Heart left ventricle (tissue), 16 donors: Measurements from ENCODE around the gene NR1I3. TPM values are rescaled to one million over a fixed set of nuclear protein-coding genes. Genes with fewer than 3 reads are reported as not detected.

ENCODE experiments used
- ATAC-seq, 4 donors: fragments of 200-7000 bp; cut with Tn5 transposase; one replicate each; pipeline ENCODE4 v1.9.1; 2020 to 2022; ENCODE audit warnings: moderate library complexity in 4 of 4, mild to moderate bottlenecking in 3 of 4, moderate number of reproducible peaks in 1 of 4
- DNase-seq, 5 donors: peaks; one replicate each; pipeline ENCODE4 v3.0.0-alpha.2; 2020
- H3K27ac ChIP-seq, 12 donors: fragments of 200-600 bp; sonication (generic) in 4 of 12; one replicate each; pipeline versions ENCODE4 v1.5.0 to v1.8.0; 2016 to 2022; ENCODE audit warnings: mild to moderate bottlenecking in 2 of 12
- H3K27me3 ChIP-seq, 9 donors: fragments of 200-600 bp; sonication (generic) in 2 of 9; one replicate each; pipeline versions ENCODE4 v1.5.1 to v1.8.0; 2016 to 2022; ENCODE audit warnings: mild to moderate bottlenecking in 3 of 9
- H3K36me3 ChIP-seq, 9 donors: fragments of 200-600 bp; sonication (generic) in 2 of 9; one replicate each; pipeline versions ENCODE4 v1.5.0 to v1.8.0; 2018 to 2022; ENCODE audit warnings: mild to moderate bottlenecking in 2 of 9
- H3K4me1 ChIP-seq, 12 donors: fragments of 200-600 bp; sonication (generic) in 4 of 12; one replicate each; pipeline versions ENCODE4 v1.5.0 to v1.8.0; 2016 to 2022; ENCODE audit warnings: mild to moderate bottlenecking in 3 of 12
- H3K4me3 ChIP-seq, 12 donors: fragments of 200-600 bp; sonication (generic) in 4 of 12; one replicate each; pipeline versions ENCODE4 v1.5.0 to v1.8.0; 2017 to 2022; ENCODE audit warnings: mild to moderate bottlenecking in 9 of 12, moderate library complexity in 4 of 12
- H3K9me3 ChIP-seq, 12 donors: fragments of 200-600 bp; sonication (generic) in 4 of 12; one replicate each; pipeline versions ENCODE4 v1.5.0 to v1.8.0; 2016 to 2022; ENCODE audit warnings: mild to moderate bottlenecking in 1 of 12
- CTCF ChIP-seq, 12 donors: fragments of 200-600 bp; sonication (generic) in 4 of 12; IDR thresholded peaks; one replicate each; pipeline versions ENCODE4 v1.5.0 to v1.8.0; 2018 to 2022; ENCODE audit warnings: antibody characterized with exemption in 12 of 12, mild to moderate bottlenecking in 5 of 12
- POLR2A ChIP-seq, 2 donors: fragments of 450-650 bp; IDR thresholded peaks; one replicate each; pipeline ENCODE4 v1.6.1; 2017; ENCODE audit warnings: antibody characterized with exemption in 2 of 2, mild to moderate bottlenecking in 2 of 2, moderate library complexity in 2 of 2
- WGBS, 4 donors: extraction: QIAGEN DNeasy Blood & Tissue Kit in 2 of 4; methylation state at CpG; one replicate each; pipeline versions ENCODE4 v1.1.5 to v1.1.7; 2013 to 2018; 5-methylcytosine and 5-hydroxymethylcytosine counted together
- intact Hi-C, 10 donors: fragments of 100-400 bp; cut with DNase I; formaldehyde crosslinking; loops; one replicate each; pipeline versions ENCODE4 v1.11.1 to v1.14.2; 2022
- polyA plus RNA-seq, 2 donors: library from polyadenylated mRNA; stranded (reverse); fragments of 200-250 nt; gene quantifications; one replicate each; pipeline ENCODE4 v1.2.3, GENCODE V29; 2013
- total RNA-seq, 9 donors: library from RNA; depleted of rRNA in 2 of 9; stranded (reverse); fragments of >200 nt in 2 of 9; fragmentation: NEBNext Ultra II Directional in 3 of 9; extraction: Animal tissue kit (Norgen Biotek cat#: 25700) in 3 of 9; gene quantifications; one replicate each; pipeline versions ENCODE4 v1.1.0 to v1.2.4, GENCODE V29; 2016 to 2023
- donor health status: ischemic (EF 13 %, LVEDD 7.1; RV severe dilation, severe dysfunction).
- donor health status: healthy with polysubstance abuse.
- donor health status: DM: no; HTN: yes; CAD: no.
- donor health status: DM: no; HTN: no; CAD: no.
- donor health status: ischemic (EF 25% LVEDD 6.9; RV normal size, moderate dysfunction).
- donor health status: ischemic (EF 25% LVEDD 5.7; RV mildly dilated, moderate dysfunction).
- donor health status: healthy.
- donor health status: DM: yes; HTN: yes; CAD: no.
- donor health status: ischemic (EF 35%, LVEDD 5.7; RV mildly dilated, moderate dysfunction).
- donor health status: nonischemic (EF 11% LVEDD 7.7; RV severe dilation, severe dysfunction).
- donor health status: DM: yes; HTN: yes; CAD: no.
- donor health status: PGD.
- donor health status: ischemic (EF 29% LVEDD 5.4; RV normal size, mild dysfunction).
- donor health status: nonischemic (EF 23%, LVEDD 6.1; RV moderate dilation, normal function).

The NR1I3 gene
- total and polyA plus RNA-seq, 11 donors, result 0.23 TPM; not detected in 10

GRCh38 chr1:161266836-161267235, 28.8 kb upstream of the NR1I3 start:
- H3K27ac ChIP-seq, result no peak overlapping the region
- 38 to 53% (median 47%) methylated on average over 2 of the region's 2 CpGs for WGBS, 4 donors
- H3K9me3 ChIP-seq, result no peaks in the 10 kb centered on the region
- ATAC-seq, result no peak
- DNase-seq, result no peak
- H3K36me3 ChIP-seq, result no peaks in the 10 kb centered on the region
- peaks cover 0 to 14% (median 4%) of the 10 kb centered on the region in 12 donors for H3K4me1 ChIP-seq
- TF ChIP-seq POLR2A (IDR thresholded peaks at IDR 0.05), result no peak
- TF ChIP-seq CTCF (IDR thresholded peaks at IDR 0.05), result no peak
- intact Hi-C loops, result no loop called here
- H3K4me3 ChIP-seq, result no peak overlapping the region
- peaks cover 0 to under 1% (median 0%) of the 10 kb centered on the region in 9 donors for H3K27me3 ChIP-seq

- H3K4me1 ChIP-seq, result peaks cover 0 to 14% (median 4%) of the 10 kb centered on the region in 12 donors
- H3K4me3 ChIP-seq, result no peak overlapping the region
- no peaks in the 10 kb centered on the region for H3K9me3 ChIP-seq
- no peak overlapping the region for H3K27ac ChIP-seq
- TF ChIP-seq POLR2A (IDR thresholded peaks at IDR 0.05), result no peak
- no peak for TF ChIP-seq CTCF (IDR thresholded peaks at IDR 0.05)
- peaks cover 0 to 6% (median 0%) of the 10 kb centered on the region in 9 donors for H3K27me3 ChIP-seq
- ATAC-seq (peak in 1 of 4 donors; percentile 33), DNase-seq (no peak)
- H3K36me3 ChIP-seq, result no peaks in the 10 kb centered on the region
- intact Hi-C loops, result no loop called here
- WGBS, 4 donors, result 50 to 71% (median 58%) methylated on average over 3 of the region's 3 CpGs
These were observed 28.2 kb upstream of the NR1I3 start for GRCh38 chr1:161266202-161266601.

GRCh38 chr1:161265305-161265704, 27.3 kb upstream of the NR1I3 start:
- 84 to 89% (median 86%) methylated on average over 5 of the region's 5 CpGs for WGBS, 4 donors
- peaks cover 0 to 14% (median 4%) of the 10 kb centered on the region in 12 donors for H3K4me1 ChIP-seq
- no peak for TF ChIP-seq POLR2A (IDR thresholded peaks at IDR 0.05)
- no peak for TF ChIP-seq CTCF (IDR thresholded peaks at IDR 0.05)
- intact Hi-C loops, result no loop called here
- peaks cover 0 to 14% (median 3%) of the 10 kb centered on the region in 9 donors for H3K27me3 ChIP-seq
- H3K9me3 ChIP-seq, result no peaks in the 10 kb centered on the region
- DNase-seq (no peak), ATAC-seq (no peak)
- no peak overlapping the region for H3K4me3 ChIP-seq
- H3K27ac ChIP-seq, result no peak overlapping the region
- H3K36me3 ChIP-seq, result no peaks in the 10 kb centered on the region

- H3K27ac ChIP-seq, result no peak overlapping the region
- peaks cover 0 to 12% (median 9%) of the 10 kb centered on the region in 12 donors for H3K9me3 ChIP-seq
- 78 to 82% (median 80%) methylated on average over 12 of the region's 12 CpGs for WGBS, 4 donors
- peaks cover 0 to 13% (median 8%) of the 10 kb centered on the region in 12 donors for H3K4me1 ChIP-seq
- DNase-seq (no peak), ATAC-seq (no peak)
- TF ChIP-seq CTCF (IDR thresholded peaks at IDR 0.05) (no peak), POLR2A (IDR thresholded peaks at IDR 0.05) (no peak)
- H3K36me3 ChIP-seq, result no peaks in the 10 kb centered on the region
- peaks cover 13 to 44% (median 33%) of the 10 kb centered on the region in 9 donors for H3K27me3 ChIP-seq
- intact Hi-C loops, result no loop called here
- no peak overlapping the region for H3K4me3 ChIP-seq
These were observed 23.5 kb upstream of the NR1I3 start for GRCh38 chr1:161261261-161262235.
